NCI-H2227 treated with DMSO at 0.1 percent for 48 hours (cell line): ENCODE measurements around the gene FREY1.

Experiments
- DNase-seq: peaks from one replicate; lab custom pipeline; 2025; lab: John Stamatoyannopoulos, UW

Gene FREY1

GRCh38 chr11:45906965-45907611 is at the start of gene FREY1:
TSS of gene FREY1 (minus strand) at chr11:45907271. CDS start at chr11:45907245, 26 bp downstream.
- no peak for DNase-seq

- DNase-seq = no peak
Observed at GRCh38 chr11:45949992-45950407, 42.9 kb upstream of the FREY1 start.

- DNase-seq = no peak
Observed at GRCh38 chr11:45948356-45948755, 41.3 kb upstream of the FREY1 start.

- no peak for DNase-seq
Observed at GRCh38 chr11:45947885-45948284, 40.8 kb upstream of the FREY1 start.

- DNase-seq = no peak
Observed at GRCh38 chr11:45945397-45945999, 38.4 kb upstream of the FREY1 start.

GRCh38 chr11:45942381-45942780 is 35.3 kb upstream of the FREY1 start:
- no peak for DNase-seq

- DNase-seq = no peak
Observed at GRCh38 chr11:45941285-45941684, 34.2 kb upstream of the FREY1 start.

GRCh38 chr11:45939836-45940235 is 32.8 kb upstream of the FREY1 start:
- DNase-seq = no peak

- DNase-seq = no peak
Observed at GRCh38 chr11:45937916-45938315, 30.8 kb upstream of the FREY1 start.

- DNase-seq = no peak
Observed at GRCh38 chr11:45936511-45937054, 29.5 kb upstream of the FREY1 start.

- DNase-seq = no peak
Observed at GRCh38 chr11:45935349-45936064, 28.4 kb upstream of the FREY1 start.

- no peak for DNase-seq
Observed at GRCh38 chr11:45934580-45935318, 27.7 kb upstream of the FREY1 start.

GRCh38 chr11:45933846-45934579 is 26.9 kb upstream of the FREY1 start:
- no peak for DNase-seq

GRCh38 chr11:45933131-45933831 is 26.2 kb upstream of the FREY1 start:
- no peak for DNase-seq

- no peak for DNase-seq
Observed at GRCh38 chr11:45932217-45932616, 25.1 kb upstream of the FREY1 start.

GRCh38 chr11:45931739-45932138 is 24.7 kb upstream of the FREY1 start:
- DNase-seq = no peak

GRCh38 chr11:45930951-45931570 is 24.0 kb upstream of the FREY1 start:
- DNase-seq = no peak

GRCh38 chr11:45930031-45930794 is 23.1 kb upstream of the FREY1 start:
- no peak for DNase-seq

- no peak for DNase-seq
Observed at GRCh38 chr11:45929486-45930030, 22.5 kb upstream of the FREY1 start.
